HUES6 (cell line): ENCODE data around the gene SEZ6.

ENCODE experiments used
- H3K27ac ChIP-seq: 2 replicates; pipeline ENCODE4 v1.7.0; 2013; ENCODE audit warnings: low read depth, mild to moderate bottlenecking, low read length, inconsistent platforms
- H3K27me3 ChIP-seq: 2 replicates; pipeline ENCODE4 v1.6.1; 2013; ENCODE audit warnings: low read length; ENCODE audit not compliant: control insufficient read depth, insufficient read depth
- H3K36me3 ChIP-seq: 2 replicates; pipeline ENCODE4 v1.6.1; 2013; ENCODE audit warnings: low read length; ENCODE audit not compliant: control insufficient read depth, insufficient read depth
- H3K4me1 ChIP-seq: 2 replicates; pipeline ENCODE4 v1.6.1; 2013; ENCODE audit warnings: low read length; ENCODE audit not compliant: control insufficient read depth, insufficient read depth
- H3K4me3 ChIP-seq: 2 replicates; pipeline ENCODE4 v1.5.1; 2013; ENCODE audit warnings: low read depth, low read length
- H3K9ac ChIP-seq: one replicate; pipeline ENCODE4 v1.6.1; 2013; ENCODE audit warnings: mild to moderate bottlenecking, low read length
- H3K9me3 ChIP-seq: 2 replicates; pipeline ENCODE4 v1.6.1; 2013; ENCODE audit warnings: low read depth, low read length; ENCODE audit not compliant: control insufficient read depth, insufficient read depth

SEZ6 gene

GRCh38 chr17:28960256-28961061, 45.4 kb downstream of the SEZ6 start:
- H3K27ac ChIP-seq = no peak overlapping the region
- no peaks in the 10 kb centered on the region for H3K9me3 ChIP-seq
- H3K27me3 ChIP-seq = no peaks in the 10 kb centered on the region
- H3K4me3 ChIP-seq = no peak overlapping the region
- no peaks in the 10 kb centered on the region for H3K36me3 ChIP-seq
- no peak overlapping the region for H3K9ac ChIP-seq
- peaks cover 6% of the 10 kb centered on the region for H3K4me1 ChIP-seq

- peaks cover 6% of the 10 kb centered on the region for H3K4me1 ChIP-seq
- H3K27ac ChIP-seq = no peak overlapping the region
- H3K9me3 ChIP-seq = no peaks in the 10 kb centered on the region
- H3K36me3 ChIP-seq = no peaks in the 10 kb centered on the region
- H3K9ac ChIP-seq = no peak overlapping the region
- H3K27me3 ChIP-seq = no peaks in the 10 kb centered on the region
- no peak overlapping the region for H3K4me3 ChIP-seq
Measured at GRCh38 chr17:28959471-28959871, 46.4 kb downstream of the SEZ6 start.

GRCh38 chr17:28958820-28959455, 46.9 kb downstream of the SEZ6 start:
- Histone ChIP-seq H3K4me1 (peaks cover 6% of the 10 kb centered on the region), H3K9me3 (no peaks in the 10 kb centered on the region), H3K36me3 (no peaks in the 10 kb centered on the region), H3K9ac (no peak overlapping the region), H3K27me3 (no peaks in the 10 kb centered on the region), H3K27ac (no peak overlapping the region), H3K4me3 (no peak overlapping the region)

GRCh38 chr17:28957992-28958355, 47.9 kb downstream of the SEZ6 start:
- H3K36me3 ChIP-seq = no peaks in the 10 kb centered on the region
- peaks cover 6% of the 10 kb centered on the region for H3K4me1 ChIP-seq
- no peak overlapping the region for H3K4me3 ChIP-seq
- H3K9ac ChIP-seq = no peak overlapping the region
- H3K27ac ChIP-seq = no peak overlapping the region
- H3K27me3 ChIP-seq = no peaks in the 10 kb centered on the region
- H3K9me3 ChIP-seq = no peaks in the 10 kb centered on the region

GRCh38 chr17:28957277-28957991, 48.4 kb downstream of the SEZ6 start:
- H3K4me3 ChIP-seq = no peak overlapping the region
- peaks cover 11% of the 10 kb centered on the region for H3K4me1 ChIP-seq
- no peak overlapping the region for H3K9ac ChIP-seq
- H3K27ac ChIP-seq = no peak overlapping the region
- no peaks in the 10 kb centered on the region for H3K27me3 ChIP-seq
- H3K9me3 ChIP-seq = no peaks in the 10 kb centered on the region
- no peaks in the 10 kb centered on the region for H3K36me3 ChIP-seq

- no peak overlapping the region for H3K27ac ChIP-seq
- peaks cover 11% of the 10 kb centered on the region for H3K4me1 ChIP-seq
- H3K9me3 ChIP-seq = no peaks in the 10 kb centered on the region
Measured at GRCh38 chr17:28956861-28957260, 49.0 kb downstream of the SEZ6 start.

GRCh38 chr17:28956112-28956511, 49.7 kb downstream of the SEZ6 start:
- H3K4me3 ChIP-seq = no peak overlapping the region
- peaks cover 11% of the 10 kb centered on the region for H3K4me1 ChIP-seq
- H3K36me3 ChIP-seq = no peaks in the 10 kb centered on the region
- no peak overlapping the region for H3K9ac ChIP-seq
- no peaks in the 10 kb centered on the region for H3K27me3 ChIP-seq
- H3K27ac ChIP-seq = no peak overlapping the region
- H3K9me3 ChIP-seq = no peaks in the 10 kb centered on the region

More at GRCh38 chr17:28956861-28957260, 49.0 kb downstream of the SEZ6 start:
- H3K4me3 ChIP-seq = no peak overlapping the region
- H3K36me3 ChIP-seq = no peaks in the 10 kb centered on the region
- H3K9ac ChIP-seq = no peak overlapping the region
- no peaks in the 10 kb centered on the region for H3K27me3 ChIP-seq

- Histone ChIP-seq H3K9ac (no peak overlapping the region), H3K27me3 (no peaks in the 10 kb centered on the region), H3K9me3 (no peaks in the 10 kb centered on the region), H3K4me1 (peaks cover 11% of the 10 kb centered on the region), H3K36me3 (no peaks in the 10 kb centered on the region), H3K4me3 (no peak overlapping the region), H3K27ac (no peak overlapping the region)
Measured at GRCh38 chr17:28955408-28955807, 50.4 kb downstream of the SEZ6 start.

GRCh38 chr17:28954886-28955285, 50.9 kb downstream of the SEZ6 start:
- Histone ChIP-seq H3K9me3 (no peaks in the 10 kb centered on the region), H3K27me3 (no peaks in the 10 kb centered on the region), H3K4me1 (peaks cover 11% of the 10 kb centered on the region), H3K36me3 (no peaks in the 10 kb centered on the region), H3K27ac (no peak overlapping the region), H3K4me3 (no peak overlapping the region), H3K9ac (no peak overlapping the region)

- Histone ChIP-seq H3K4me1 (peaks cover 11% of the 10 kb centered on the region), H3K4me3 (no peak overlapping the region), H3K9ac (no peak overlapping the region), H3K27ac (no peak overlapping the region), H3K27me3 (no peaks in the 10 kb centered on the region), H3K36me3 (no peaks in the 10 kb centered on the region), H3K9me3 (no peaks in the 10 kb centered on the region)
Measured at GRCh38 chr17:28953444-28954118, 52.3 kb downstream of the SEZ6 start.
